HL-60 (cell line): ENCODE data around the gene TMEM234.

Experiments
- CTCF ChIP-seq: IDR thresholded peaks from one replicate; pipeline ENCODE4 v1.5.1; 2011; ENCODE audit warnings: low read length, control low read depth, inconsistent platforms; ENCODE audit not compliant: insufficient read depth
- GABPA ChIP-seq: IDR thresholded peaks from 2 replicates; pipeline ENCODE4 v1.6.1; 2012; ENCODE audit warnings: low read depth
- POLR2AphosphoS5 ChIP-seq: IDR thresholded peaks from 2 replicates; pipeline ENCODE4 v1.6.1; 2012; ENCODE audit warnings: low read depth
- REST ChIP-seq: IDR thresholded peaks from 2 replicates; pipeline ENCODE4 v1.6.1; 2012; ENCODE audit warnings: low read depth; ENCODE audit not compliant: insufficient replicate concordance
- SPI1 ChIP-seq: IDR thresholded peaks from 2 replicates; pipeline ENCODE4 v1.6.1; 2012; ENCODE audit warnings: low read depth, mild to moderate bottlenecking, borderline replicate concordance

- TF ChIP-seq CTCF (no peak), POLR2AphosphoS5 (no peak), REST (no peak), SPI1 (no peak), GABPA (no peak)
Observed at GRCh38 chr1:32197837-32198236, 24.3 kb downstream of the TMEM234 start.
